HG02870 (cell line): ENCODE measurements around the gene AFF1.
A peak's percentile ranks its signal among the peaks of the same experiment; 100 is the strongest.

Experiments used
- ATAC-seq: cut with Tn5 transposase; IDR thresholded peaks from one replicate; pipeline ENCODE4 v1.9.1; 2021; ENCODE audit warnings: mild to moderate bottlenecking, moderate library complexity; ENCODE audit not compliant: unreplicated experiment

Gene AFF1

DNA sequence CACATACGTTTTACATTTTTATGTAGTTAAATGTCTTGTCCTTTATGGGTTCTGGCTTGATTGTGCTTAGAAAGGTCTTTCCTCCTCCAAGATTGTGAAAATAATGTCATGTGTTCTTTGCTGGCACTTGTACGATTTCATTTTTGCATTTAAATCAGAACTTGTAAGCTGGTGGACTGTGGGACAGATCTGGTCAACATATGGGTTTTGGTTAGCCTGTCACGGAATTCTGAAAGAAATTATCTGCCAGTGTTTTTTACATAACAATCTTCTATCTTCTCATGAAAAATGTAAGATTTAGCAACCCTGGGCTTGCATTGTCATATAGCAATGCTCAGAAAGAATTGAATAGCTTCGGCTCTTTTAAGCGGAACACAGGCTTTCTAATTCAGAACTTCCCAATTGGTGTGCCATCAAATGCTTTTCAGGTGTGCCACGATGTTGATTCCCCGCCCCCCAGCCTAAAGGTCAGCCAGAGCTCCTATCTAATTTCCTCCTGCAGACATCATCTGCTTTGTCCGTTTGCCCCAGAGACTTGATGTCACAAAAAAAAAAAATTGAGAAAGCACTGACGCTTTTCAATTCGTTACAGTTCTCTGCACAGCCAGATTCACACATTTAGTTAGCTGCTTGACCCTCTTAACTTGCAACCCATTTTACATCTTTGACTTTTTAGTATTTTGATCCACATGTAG, 16.2 kb downstream of the AFF1 start:
- no peak for ATAC-seq

DNA sequence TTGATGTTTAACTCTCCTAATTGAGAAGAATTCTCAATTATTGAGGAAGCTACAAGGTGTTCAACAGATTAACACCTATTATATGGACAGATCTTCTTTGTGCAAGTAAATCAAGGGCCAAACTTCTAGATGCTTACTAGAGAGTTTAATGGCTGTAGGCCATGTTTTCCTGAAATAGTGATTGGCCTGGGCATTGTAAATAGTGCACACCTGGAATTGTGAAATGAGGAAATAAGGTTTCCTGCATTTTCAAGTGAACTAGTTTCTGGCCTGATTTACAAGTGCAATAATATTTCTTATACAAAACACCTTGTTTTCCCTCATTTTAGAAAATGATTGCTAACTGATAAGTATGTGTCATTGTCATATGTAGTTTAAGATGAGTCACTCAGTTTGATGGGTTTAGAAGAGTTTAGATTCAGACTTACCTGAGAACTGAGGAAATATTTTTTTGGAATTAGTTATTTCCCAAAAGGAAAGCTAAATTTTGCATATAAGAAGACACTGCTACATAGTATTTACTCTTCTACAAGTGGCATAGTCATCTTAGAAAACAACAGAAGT, 21.2 kb downstream of the AFF1 start:
- no peak for ATAC-seq

DNA sequence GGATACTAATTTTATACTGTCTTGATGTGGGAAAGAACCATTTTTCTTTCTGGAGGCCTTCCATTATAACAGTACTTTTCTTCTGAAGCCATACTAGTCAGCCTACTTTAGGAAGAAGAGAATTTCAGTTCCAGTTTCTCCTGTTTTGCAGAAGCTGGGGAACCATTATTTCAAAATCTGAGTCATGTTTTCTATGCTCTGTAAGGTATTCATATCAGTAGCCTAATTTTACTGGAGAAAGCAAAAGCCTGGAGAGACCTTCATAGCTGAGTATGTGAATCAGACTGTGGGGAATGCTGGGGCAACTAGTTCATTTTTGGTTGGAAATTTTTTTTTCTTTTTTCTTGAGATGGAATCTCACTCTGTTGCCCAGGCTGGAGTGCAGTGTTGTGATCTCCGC, 22.4 kb downstream of the AFF1 start:
- peak; percentile 49 for ATAC-seq

DNA sequence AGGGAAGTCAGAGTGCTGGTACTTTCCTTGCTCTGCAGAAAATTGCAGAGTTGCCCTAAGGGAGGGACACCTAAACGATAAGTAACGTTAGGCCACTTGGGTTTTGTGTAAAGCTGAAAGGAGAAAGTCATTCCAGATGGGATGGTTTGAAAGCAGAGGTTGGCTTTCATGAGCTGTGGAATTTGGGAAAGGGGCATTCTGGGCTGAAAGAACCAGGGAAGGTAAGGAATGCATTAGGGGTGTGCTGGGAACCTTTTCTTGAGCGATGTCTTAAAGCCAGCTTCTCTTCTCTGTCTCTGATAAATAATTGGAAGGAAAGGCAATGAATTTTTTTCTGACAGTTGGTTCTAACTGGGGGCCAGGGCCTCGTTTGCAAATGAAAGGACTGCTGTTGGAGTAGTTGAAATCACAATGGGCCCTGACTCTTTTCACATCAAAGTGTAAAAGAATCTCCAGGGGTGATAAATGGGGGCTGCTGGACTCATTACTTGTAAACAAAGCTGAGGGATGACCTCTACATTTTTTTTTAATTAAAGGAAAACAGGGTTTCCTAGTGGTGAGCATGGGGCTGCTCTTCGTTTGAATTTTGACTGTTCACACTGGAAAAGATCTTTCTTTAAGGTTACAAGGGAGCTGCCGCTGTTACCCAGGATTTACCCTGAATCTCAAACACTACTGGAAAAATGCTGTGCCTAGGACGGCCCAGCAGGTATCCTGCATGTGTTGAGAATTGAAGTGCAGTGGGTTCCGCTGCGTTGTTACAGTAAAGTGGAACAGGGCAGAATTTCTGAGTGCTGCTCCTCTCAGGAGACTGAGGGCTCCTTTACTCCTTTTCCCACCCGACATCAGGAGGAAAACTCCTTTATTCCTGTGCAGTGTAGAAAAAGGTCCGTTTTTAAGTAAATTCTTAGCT, 25.0 kb downstream of the AFF1 start:
- ATAC-seq, result no peak

DNA sequence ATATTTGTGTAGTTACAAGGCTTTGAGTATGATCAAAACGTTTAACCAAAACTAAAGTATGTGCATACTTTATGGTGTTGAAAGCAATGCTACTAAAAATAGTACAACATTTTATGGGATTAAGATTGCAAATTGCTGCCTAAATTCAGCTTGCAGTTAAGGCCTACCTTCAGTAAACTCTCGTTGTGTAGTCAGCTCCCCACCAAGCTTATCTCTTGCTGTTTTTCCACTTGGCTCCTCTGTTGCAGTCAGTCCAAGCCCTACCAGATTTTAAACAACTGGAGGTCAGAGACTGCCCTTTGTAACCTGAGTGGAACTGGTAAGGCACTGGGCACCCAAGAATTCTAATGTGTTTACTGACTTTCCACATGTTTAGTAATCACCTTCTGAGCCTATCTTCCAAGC, 25.7 kb downstream of the AFF1 start:
- ATAC-seq, result no peak

DNA sequence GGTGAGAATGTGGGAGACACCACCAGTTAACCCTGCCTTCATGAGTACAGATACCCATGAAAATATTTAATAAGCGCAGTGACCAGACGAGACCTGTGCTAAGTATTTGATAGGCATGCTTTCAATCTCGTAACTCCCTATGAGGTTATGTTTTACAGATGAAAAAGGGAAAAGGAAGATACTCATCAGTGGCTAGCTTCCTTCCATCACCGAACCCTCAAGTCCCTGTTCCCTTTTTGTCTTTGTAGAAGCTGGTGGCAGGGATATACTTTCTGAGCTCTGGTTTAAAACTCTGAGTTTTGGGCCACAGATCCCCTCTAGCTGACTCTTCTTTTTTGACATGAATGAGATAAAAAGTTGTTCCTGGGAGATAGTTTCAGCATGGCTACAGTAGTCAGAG, 26.3 kb downstream of the AFF1 start:
- peak; percentile 6 for ATAC-seq

DNA sequence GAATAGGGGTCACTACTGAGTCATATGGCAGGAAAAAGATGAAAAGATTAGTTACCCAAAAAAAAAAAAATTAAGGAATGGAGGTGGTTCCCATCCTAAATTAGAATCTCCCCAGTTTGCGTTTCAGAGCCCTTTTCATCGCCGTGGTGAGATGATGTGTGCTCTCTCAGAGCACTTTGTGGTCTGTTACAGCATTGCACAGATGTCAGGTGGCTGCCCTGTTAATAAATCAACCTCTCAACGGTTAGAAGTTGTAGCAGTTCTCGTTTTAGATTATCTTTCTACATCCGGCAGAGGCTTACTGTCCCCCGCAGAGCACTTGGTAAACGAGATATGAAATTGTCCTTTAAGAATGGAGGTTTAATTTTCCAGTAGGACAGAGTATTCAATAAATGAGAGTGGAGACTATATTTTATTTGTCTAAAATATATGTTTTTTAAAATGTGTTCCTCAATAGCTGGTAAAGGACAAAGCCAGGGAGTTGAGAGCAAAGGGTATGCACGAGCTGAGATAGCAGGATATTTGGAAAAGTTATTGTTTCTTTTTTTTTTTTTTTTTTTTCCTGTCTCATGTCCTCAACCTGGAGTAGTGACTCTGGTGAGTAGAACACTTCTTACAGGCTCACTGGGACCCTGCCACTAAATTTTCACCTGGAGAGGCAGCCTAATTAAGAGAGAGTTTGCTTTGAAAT, 26.9 kb downstream of the AFF1 start:
- peak; percentile 79 for ATAC-seq

DNA sequence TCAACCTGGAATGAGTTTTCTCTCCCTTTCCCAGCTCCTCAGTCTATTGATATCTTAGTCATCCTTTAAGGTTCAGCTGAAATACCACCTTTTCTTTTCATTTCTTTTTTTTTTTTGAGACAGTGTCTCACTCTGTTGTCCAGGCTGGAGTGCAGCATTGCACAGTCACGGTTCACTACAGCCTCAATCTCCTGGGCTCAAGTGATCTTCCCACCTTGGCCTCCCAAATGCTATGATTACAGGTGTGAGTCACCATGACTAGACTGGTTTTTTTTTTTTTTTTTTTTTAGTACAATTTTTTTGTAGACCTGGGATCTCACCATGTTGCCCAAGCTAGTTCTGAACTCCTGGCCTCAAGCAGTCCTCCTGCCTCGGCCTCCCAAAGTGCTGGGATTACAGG, 28.9 kb downstream of the AFF1 start:
- no peak for ATAC-seq

DNA sequence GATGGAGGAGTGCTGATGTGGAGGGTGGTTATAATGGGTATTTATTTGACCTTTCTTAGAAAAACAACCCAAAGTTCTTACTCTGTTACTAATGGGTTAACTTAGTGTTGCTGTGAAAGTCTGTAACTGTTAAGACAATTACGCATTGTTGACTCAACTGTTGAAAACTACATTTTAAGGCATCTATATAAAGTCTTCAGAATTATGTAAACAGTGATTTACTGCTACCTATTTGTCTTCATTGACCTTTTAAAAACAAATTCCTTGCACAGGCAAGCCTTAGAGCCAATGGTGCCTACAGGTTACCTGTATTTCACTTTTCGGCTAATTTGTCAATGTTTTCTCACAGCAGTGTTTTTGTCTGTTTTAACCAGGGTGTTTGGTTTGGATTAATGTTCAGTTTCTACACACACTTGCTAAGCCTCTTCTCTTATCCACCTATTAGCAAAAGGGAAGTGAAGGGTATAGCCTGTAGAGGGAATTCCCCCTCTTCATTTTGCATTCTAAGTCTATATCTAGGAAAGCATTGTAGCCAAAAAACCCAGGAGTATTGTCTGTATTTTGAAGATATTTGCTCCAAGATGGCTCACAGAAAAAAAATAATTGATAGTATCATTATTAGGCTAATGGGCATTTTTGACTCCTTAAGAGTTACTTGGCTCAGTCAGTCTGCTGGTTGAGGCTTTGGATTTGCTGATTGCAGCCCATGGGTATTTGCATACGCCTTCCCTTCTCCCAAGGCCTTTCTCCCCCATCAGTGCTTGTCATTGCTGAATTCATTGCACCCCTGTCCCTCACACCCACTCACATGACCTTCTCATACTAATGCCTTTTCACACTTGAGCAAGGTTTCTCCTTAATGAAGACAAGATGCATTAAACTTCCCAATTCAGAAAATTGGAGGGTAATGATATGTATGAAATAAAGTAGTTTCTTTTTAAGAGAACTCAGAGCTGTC, 30.5 kb downstream of the AFF1 start:
- peak; percentile 56 for ATAC-seq

DNA sequence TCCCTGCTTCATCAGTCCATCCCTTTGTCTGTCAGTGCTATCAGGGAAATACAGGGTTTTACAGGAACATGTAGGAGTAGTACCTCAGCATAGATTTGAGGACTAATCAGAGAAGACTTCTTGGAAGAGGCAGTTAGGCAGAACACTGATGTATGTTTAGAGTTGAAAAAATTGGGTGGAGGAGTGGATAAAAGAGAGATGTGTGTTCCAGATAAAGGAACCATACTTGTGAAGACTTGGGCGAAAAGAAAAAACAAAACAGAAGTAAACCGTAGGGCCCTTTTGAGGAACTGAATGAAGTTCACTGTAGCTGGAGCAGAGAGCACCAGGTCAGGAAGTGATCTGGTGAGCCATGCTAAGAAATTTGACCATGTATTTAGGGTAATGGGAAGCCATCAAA, 32.3 kb downstream of the AFF1 start:
- ATAC-seq, result no peak

DNA sequence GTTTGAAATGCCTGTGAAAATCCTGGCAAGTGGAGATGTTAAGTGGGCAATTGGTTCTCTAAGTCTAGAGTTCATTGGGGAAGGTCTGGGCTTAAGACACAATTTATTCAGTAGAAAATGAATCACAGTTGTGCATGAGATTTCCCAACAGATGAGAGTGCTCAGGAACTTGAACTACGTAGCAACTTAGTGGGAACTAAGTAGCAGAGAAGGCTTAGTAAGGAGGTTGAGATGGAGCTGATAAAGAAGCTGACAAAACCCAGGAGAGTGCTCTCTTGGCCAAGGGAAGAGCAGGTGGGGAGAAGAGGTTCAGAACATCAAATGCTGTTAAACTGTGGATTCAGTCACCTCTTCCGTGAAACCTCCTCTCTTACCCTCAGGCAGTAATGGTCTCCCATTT, 33.0 kb downstream of the AFF1 start:
- no peak for ATAC-seq

DNA sequence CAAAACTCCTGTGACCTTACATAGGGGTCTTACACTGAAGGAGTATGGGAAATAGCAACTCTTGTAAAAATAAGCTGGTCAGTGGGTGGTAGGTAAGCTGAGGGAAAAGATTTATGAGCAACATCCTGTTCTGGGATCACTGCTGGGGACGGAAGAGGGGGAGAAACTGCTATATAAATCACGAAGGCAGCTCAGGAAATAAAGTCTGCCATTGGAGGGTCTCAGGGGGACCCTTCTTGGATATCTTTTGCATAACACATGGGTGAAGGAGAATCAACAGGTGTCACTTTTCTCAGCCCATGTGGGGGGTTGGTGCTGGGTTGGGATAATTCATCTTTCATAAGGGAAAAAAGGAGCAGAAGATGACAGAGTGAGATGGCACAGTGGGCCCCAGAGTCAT, 33.7 kb downstream of the AFF1 start:
- no peak for ATAC-seq

DNA sequence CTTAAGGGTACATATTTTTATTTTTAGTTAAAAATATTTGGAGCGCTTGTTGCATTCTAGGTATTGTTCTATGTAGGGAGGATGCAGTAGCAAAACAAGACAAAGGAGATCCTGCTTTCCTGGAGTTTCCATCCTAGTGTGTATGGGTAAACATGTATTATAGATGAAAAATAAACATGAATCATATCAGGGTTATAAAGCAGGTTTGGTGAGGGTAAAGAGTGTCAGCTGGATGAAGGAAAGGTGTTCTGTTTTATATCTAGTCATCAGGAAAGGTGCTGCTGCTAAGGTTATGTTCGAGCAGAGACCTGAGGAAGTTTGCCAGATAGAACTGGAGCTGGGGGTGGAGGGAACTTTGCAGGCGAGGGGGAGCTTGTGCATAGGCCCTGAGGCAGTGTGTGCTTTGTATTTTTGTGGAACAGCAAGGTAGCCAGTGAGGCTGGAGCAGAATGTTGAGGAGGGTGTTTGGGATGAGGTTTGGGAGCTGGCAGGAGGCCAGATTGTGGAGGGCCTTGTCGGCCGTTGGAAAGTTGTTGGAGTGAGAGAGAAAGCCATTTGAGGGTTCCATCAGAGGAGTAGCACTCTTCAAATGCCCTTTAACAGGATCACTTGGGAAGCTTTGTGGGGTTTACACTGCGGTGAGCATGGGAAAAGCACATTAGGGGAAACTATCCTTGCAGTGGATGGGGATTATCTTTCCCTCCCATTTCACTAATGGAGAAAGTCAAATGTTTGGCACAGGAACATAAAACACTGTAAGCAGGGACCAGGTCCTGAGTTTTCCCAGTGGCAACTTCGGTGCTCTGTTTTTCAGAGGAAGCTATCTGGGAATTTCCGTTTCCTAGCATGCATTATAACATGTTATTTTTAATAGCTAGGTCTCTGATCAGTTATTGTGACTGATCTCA, 35.9 kb downstream of the AFF1 start:
- ATAC-seq, result no peak

DNA sequence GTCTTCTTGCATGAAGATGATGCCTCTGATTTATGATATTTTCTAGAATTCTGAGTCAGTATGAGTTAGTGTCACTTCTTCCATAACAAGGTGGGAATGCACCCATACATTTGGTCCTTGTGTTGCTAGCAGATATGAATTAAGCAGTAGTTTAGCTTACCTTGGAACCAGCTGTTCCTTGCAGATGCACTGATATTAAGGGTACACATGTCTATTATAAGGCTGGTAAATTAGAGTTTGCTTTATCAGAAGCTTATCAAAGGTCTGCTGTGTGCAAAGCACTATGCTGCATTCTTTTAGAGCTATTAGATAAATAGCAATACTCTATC, 36.5 kb downstream of the AFF1 start:
- ATAC-seq, result no peak

DNA sequence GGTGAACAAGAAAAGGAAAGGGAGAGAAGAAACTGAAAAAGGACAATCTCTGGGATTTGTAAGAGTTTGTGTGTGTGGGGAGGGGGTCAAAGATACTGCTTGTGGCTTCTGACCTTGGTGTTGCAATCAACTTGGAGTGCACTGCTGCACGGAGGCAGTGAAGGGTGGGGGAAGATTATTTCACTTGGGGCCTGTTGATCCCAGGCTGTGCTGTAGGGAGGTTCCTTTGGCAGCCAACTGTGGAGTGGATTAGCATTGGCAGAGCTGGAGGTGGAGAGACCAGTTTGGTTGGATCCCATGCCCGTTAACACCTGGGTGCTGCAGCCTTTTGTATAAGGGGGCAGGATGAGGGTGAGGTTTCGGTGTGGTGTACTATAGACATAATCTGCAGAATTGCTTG, 38.2 kb downstream of the AFF1 start:
- ATAC-seq, result no peak

DNA sequence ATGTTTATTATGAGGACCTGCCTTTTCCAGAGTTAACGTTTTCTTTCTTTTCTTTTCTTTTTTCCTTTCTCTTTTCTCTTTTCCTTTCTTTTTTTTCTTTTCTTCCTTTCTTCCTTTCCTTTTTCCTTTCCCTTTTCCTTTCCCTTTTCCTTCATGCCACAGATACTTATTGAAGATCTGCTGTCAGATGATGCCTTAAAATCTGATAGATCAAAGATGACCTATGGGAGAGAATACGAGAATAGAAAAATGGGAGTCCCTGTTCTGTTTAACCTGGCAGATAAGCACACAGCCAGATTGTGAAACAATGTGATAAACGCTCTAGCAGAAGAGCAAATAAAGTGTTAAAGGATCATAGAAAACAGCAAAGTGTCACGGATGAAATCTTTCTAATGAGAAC, 38.9 kb downstream of the AFF1 start:
- no peak for ATAC-seq

DNA sequence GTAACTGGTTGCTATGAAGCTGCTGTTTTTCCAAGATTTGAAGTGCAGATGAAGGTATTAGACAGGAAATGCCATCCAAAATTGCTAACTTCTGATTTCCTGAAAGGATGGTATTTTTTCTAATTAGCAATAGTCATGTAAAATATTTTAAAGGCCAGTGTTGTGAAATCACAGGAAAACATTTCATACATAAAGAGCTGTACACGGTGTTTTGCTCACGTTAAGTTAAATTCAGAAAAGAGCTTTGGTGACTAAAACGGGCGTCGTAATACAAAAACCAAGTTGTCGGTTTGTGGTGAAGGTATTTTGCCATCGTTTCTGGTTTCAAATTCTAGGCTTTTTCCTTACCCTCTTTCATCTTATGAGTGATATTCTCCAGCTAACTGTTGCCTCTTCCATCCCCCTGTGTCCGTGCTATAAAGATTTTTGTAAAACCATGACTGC, 39.8 kb downstream of the AFF1 start:
- no peak for ATAC-seq

DNA sequence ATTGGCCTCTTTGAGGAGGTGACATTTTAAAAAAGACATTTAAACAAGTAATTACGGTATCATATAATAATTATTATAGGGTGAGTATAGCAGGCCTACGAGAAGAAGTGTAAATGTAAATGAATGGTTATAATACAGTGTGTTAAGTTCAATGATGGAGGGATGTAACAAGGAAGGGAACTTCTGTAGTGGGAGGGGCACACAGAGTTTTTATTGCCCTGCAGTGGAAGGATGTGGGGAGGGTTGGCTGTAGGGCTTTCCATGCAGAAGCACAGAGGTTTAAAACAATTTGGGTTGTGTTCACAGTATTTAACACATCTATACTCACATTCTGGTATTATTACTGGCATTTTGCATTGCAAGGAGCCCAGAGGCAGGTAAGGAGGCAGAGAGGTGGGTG, 41.1 kb downstream of the AFF1 start:
- no peak for ATAC-seq

DNA sequence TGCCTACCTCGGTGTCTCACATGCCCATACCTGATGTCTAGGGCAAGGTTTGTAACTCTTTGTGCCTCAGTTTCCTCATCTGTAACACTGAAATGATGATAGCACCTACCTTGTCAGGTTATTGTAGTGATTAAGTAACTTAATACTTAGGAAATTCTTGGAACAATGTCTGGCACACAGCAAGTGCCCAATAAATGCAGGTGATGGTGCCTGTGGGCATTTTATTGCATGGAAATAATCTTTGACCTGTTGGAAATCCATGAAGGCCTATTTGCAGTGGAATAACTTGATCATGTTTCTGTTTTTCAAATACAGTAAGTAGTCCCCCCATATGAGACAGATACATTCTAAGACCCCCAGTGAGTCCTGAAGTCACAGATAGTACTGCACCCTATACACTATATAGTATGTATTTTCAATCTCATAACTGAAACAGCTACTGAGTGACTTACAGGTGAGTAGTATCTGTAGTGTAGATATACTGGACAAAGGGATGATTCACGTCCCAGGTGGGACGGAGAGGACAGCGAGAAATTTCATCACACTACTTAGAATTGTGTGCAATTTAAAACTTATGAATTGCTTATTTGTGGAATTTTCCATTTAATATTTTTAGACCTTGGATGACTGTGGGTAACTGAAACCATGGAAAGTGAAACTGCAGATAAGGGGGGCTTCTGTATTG, 42.1 kb downstream of the AFF1 start:
- ATAC-seq, result no peak
